ENCODE data around the gene TRAPPC2L.

TRAPPC2L gene

DNA sequence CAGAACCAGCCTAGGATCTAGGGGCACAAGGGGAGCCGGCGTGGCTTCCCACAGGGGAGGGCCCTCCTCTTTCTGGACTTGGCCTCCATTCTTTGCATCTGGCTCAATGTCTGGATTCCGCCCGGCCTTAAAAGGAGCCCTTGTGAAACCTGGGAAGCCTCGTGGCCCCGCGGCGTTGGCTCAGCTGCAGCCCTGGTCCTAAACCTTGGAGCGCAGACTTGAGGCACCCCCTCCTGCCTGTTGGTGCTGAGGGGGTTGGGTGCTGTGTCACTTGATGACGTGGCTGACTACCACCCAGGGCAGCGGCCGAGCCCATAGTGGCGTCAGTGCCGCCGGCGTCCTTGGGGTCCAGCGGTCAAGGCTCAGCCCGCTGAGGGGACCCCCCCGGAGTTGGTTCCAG is 4.4 kb downstream of the TRAPPC2L start:
- DNase-seq = no peak

DNA sequence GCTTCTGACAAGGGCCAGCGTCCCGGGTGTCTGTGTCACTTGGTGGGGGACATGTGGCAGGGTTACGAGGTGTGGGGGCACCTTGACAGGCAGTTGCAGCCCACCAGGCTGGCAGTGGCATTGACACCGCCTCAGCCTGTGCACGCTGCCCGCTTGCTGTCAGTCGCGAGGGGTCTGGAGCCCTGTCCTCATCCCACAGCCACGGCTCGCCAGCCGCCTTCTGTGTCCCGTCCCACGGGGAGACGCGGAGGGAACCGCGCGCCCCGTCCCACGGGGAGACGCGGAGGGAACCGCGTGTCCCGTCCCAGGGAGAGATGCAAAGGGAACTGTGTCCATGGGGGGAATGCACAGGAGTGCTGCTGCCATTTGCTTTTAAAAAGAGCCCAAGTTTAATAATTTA is 6.0 kb downstream of the TRAPPC2L start:
- no peak for DNase-seq

DNA sequence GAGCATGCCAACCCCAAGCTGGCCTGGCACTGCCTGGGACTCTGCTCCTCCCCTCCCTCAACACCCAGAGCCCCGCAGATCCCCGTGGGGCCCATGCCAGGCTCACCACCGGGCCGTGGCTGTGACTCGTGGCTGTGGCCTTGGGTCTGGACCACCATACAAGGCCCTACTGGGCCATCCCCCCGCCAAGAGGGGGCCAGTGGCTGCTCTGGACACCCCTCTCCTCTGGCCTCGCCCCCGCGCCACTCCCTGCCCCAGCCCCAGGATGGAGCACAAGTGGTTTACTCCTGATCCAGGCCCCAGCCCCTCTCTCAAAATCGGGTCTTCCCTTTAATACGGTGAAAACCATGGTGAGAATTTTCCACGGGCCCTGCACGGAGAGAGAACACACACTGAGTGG is 6.5 kb downstream of the TRAPPC2L start:
- no peak for DNase-seq

DNA sequence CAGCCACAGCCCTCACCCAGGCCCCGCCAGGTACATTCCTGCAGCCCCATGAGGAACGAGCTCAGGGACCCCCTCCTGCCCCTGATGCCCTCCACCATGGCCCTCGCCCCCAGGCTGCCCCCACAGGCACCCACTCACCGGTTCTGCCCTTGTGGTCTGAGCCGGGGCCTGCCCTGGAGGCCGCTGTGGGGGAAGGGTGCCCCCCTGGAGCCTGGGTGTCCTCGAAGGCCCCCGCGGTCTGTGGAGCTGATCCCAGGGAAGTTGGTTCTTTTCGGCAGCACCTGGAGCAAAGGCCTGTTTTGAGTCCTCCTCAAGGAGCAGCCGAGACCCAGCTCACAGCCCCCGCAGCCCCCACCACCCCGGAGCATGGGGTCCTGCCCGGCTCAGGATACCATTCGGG is 7.2 kb downstream of the TRAPPC2L start:
- no peak for DNase-seq

DNA sequence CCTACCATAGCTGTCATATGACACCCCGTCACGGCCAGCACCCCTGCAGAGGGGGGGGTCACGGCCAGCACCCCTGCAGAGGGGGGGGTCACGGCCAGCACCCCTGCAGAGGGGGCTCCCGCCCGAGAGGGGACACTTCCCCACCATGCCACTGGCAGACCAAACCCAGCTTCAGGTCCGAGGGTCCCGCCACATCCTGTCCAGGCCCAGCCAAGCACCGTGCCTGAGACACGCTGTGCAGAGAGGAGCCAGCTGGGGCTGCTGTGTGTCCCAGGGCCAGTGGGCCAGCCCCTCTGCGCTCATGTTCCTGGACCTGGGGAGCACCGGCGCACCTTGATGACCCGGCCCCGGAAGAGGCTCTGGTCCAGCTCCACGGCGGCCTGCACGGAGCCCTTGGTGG is 7.6 kb downstream of the TRAPPC2L start:
- no peak for DNase-seq

DNA sequence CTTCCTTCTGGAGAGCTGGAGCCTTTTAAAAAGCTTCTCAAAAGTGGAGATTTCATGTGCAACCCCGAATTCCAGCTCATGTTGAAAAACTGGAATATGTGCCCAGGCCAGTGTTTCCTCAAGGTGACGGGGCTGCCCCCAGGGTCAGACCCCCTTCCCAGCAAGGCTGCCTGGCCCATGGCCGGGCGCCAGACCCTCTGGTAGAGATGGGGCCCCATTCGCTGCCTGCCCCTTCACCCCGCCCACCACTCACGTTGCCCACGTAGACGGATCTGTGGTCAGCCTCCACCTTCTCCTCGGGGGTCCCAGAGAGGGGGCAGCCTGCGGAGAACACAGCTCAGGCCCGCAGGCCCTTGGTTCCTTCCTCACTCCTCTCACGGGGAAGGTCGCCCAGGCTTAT is 8.4 kb downstream of the TRAPPC2L start:
- no peak for DNase-seq

DNA sequence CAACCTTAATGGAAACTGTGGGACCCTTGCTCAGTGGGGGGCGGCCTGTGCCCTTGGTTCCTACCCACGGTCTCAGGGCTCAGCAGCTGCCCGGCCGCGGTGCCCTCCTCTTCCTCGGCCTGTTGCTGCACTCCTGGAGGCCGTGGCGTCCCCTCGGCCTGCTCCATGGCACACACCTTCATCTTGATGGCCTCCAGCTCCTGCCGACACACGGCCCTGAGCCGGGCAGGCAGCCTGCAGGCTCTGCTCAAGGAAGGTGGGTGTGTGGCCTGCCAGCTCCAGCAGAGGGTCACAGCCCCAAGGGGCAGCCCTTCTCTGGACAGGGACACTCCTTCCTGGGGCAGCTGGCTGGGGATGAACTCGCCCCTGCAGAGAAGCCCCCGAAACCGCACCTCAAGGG is 8.8 kb downstream of the TRAPPC2L start:
- no peak for DNase-seq

DNA sequence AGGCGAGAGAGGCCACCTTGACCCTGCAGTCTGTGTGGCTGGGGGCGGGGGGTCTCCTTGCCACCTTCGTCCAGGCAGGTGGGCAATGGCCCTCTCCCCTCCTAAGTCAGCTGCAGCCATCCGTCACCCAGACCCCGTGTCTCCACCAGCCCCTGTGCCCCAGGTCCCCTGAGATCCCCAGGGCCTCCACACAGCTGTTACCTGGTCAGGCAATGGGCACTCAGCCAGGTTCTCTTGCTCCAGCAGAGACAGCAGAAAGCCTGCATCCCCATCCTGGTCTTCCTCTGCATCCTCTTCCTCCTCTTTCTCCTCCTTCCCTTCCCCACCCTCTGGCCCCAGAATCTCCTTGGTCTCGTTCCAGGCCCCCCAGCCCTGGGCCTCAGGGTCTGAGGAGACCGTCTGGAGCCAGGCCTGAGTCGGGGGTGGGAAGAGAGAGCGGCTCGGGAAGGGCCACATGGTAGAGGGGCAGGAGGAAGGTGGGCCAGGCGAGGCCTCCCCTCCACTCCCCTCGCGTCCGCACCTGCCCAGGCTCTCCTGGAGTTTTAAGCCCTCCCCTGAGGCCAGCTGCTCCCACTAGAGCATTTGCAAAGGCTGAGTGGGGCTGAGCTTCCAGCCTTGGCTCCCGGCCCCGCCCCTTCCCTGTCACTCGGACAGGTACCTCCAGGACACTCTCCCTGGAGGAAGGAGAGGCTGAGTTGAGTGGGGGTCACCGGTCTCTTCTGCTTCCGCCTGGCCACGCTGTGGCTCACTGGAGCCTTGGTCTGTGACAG is 9.4 kb downstream of the TRAPPC2L start, which contains the start of gene PABPN1L:
Gene PABPN1L, minus strand, starts transcription at position 510 of the 770 bp plus-strand sequence. Its CDS starts 54 bp downstream, at position 456.
- no peak for DNase-seq

DNA sequence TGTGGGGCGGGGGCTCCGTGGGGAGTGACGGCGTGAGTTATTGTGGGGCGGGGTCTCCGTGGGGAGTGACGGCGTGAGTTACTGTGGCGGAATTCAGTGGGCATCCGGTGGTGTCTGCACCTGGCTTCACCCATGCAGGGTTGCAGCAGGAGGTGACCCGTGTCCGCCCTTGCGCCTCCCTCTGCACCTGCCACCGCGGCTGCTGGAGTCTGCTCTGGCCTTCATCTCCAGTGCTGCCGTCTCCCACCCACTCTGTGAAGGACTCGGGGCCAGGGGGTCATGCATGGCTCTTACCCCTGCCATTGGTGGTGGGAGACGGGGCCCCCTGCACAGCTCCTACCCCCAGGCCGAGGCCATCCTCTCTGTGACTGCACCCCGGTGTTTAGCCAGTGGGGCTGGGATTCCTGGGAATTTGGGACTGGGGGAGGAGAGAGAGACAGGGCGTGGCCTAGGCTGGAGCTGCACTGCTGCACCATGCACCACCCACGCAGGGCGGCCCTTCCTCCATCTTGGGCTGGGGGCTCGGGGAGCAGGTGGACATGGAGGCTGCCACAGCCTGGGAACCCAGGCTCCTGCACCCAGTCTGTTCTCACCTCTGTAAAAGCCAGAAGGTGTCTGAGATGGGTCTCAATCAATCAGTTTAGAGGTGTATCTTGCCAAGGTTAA is 10.8 kb downstream of the TRAPPC2L start:
- DNase-seq = no peak

DNA sequence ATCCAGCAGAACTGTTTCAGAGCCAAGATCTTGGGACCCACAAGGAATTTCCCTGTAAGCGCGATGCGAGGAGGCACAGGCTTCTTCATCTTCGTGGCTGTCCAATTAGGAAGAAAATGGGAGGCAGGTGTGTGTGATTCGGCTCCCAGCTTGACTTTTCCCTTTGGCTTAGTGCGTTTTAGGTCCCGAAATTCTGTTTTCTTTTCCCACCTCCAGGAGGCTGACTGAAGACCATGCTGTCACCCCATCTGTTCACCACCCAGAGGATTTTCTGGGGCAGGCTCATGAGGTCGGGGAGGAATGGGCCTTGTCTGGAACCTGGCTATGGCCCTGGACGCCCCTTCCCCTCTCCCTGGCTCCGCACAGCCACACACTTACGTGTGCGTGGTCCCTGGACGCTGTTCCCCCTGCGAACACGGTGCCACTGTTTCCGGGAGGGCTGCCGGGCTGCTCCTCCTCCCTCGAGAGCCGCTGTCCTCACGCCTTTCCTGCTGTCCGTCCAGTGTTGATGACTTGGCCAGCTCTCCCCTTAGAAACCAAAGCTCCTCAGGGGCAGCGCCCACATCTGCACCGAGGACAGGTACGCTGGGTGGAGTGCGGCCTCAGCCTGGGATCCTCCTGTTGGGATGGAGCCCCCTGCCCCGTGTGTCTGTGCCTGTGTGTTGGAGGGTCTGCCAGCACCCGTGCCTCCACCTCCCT is 12.2 kb downstream of the TRAPPC2L start:
- DNase-seq = no peak

DNA sequence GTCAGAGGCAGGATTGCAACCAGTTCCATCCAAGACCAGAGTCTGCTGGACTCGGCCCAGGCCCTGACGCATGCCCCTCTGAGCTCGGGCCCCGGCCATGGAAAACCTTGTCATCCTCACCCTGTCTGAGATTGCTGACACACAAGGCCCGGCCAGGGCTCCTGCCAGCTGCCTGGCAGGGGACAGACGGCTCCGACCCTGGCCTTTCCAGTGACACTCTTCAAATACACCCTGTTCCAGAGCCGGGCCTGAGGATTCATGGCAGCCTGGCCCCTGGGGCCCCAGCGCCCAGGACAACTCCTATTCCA is 12.7 kb downstream of the TRAPPC2L start:
- no peak for DNase-seq

DNA sequence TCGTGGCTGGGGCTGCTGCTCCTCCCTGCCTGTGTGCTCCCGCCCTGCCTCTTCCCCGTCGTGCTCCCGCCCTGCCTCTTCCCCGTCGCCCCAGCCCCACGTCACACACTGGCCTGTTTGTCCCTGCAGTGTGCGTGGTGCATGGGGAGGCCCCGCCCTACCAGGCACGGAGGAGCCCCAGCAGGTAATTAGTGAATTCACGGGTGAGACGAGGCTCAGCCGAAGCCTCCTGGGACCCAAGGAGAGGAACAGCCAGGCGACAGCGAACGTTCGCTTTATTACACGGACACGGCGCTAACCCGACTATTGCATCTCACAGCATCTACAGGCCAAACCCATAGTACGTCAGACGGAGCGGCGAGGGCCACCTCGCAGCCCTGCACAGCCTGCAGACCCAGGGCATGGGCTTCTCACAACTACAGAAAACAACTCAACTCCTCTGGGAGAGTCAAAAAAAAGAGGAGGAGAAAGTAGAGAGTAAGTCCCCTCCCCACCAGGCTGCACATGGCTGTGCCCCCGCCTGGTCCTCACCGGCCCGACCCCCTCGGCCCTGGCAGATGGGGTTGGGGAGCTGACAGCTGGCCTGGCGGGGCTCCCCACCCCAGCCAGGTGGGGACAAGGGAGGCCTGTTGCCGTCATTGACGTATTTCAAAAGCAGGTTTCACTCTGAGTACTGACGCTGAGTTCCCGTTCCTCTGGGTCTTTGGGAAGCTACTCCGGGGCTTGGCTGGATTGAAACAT is 13.9 kb downstream of the TRAPPC2L start:
- no peak for DNase-seq

DNA sequence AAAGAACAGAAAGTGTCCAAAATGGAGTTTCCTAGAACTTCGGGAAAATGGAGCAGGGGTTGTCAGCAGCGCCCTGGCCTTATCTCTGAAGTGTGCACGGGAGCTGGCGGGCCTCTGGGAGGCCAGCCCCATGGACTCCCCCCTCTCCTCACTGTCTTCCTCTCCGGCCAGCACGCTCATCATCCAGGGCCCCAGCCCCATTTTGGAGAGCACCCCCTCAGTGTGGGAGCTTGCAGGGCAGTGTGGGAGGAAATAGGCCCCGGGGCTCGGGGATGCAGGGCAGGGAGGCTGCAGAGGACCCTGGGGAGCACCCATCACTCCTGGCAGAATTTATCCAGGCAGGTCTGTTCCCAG is 14.4 kb downstream of the TRAPPC2L start:
- no peak for DNase-seq

DNA sequence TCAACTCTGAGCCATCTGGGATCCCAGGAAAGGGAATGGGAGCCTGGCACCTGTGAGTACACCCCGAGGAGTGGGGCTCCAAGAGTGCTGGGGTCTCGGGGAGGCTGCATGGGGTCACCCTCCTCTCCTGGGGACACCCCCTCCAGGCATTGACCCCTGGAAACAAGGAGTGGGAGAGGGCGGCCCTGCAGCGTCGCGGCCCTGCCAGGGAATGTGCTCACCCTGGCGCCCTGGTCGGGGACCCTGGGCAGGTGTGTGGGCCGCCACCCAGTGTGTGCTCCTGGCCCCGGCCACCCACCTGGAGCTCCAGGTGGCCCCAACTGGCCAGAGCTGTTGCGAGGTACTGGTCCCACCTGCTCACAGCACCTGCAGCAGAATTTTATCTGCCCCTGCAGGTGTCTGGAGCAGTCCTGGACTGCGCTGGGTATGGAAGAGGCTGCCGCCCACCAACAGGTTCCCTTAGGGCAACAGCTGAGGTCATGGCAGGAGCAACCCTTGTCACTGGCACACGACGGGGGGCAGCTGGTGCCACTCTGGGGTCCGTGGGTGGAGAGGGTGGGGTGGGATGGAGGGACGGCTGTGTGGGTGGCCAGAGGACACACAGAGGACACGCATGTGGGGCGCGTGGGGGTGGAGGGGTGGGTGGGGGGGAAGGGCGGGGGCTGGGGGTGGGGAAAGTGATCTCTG is 14.9 kb downstream of the TRAPPC2L start:
- no peak for DNase-seq

DNA sequence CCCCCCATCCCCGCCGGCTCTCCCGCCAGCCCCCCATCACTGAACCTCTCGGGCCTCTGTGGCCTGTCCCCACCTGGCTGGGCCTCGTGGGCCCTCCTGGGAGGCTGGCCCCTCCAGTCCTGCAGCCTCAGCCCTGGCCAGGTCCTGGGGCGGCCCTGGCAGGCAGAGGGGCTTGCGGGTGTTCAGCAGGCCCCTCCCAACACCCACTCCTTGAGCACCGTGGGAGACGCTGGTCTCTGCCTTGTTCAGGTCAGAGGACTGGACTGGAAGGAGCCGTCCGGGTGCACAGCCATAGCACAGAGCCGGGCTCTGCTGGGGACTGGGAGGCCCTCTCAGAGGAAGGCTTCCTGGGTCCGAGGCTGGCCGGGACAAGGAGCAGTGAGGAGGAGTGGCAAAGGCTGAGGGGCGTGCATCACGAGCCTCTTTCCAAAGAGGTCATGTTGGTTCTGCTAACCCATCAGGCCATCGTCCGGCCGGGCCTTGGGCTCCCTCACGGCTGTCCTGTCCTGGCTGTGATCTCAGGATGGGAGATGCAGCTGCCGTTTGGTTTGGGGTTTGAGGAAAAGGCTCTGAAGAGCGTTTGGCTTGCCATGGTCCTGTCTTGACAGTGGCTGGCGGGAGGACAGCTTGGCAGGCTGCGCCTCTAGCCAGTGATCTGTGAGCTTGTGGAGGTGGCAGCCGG is 15.9 kb downstream of the TRAPPC2L start:
- no peak for DNase-seq

DNA sequence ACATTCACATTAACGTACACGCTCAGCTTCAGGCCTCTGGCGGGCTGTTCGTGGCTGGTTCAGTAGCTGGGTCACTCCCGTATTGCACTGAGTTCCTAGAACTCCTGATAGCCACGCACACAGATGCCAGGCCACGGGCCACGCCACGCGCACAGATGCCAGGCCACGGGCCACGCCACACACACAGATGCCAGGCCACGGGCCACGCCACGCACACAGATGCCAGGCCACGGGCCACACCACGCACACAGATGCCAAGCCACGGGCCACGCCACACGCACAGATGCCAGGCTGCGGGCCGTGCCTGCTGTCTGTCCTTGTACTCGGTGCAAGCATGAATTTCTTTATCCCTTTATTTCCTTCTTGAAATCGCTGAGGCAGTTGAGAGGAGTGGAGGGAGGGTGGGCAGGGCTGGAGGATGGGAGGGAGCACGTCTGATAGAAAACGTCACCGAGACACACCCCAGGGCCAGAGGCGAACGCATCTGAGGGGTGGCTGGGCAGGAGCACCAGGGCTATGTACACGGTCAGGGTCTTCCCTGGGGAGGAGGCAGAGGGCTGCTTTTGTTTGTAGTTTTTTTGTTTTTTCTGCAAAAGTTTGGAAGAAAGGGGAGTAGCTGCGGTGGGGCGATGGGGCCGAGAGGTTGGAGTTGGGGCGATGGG is 18.1 kb downstream of the TRAPPC2L start:
- no peak for DNase-seq

DNA sequence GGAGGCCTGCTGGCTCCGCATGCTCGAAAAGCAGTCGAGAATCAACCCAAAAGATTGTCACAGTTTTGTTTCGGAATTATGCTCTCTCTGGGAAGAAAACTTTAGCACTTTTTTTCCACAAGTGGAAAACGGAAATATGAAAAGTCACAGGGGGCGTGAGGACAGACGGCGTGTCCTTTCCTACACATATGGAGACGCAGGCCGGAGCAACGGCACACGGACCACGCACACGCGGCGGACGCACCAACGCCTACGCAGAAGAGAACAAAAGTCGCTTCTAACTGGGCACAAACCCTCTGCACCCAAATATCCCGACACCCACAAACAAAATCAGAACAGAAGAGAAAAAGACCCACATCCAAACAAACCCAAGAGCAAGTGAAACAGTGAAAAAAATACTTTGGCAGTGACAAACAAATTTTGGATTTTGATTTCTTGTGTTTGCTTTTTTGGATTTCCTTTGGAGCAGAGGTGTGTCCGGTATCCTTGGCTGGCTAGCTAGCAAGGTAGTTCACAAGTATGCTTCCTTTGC is 18.8 kb downstream of the TRAPPC2L start:
- DNase-seq = no peak

DNA sequence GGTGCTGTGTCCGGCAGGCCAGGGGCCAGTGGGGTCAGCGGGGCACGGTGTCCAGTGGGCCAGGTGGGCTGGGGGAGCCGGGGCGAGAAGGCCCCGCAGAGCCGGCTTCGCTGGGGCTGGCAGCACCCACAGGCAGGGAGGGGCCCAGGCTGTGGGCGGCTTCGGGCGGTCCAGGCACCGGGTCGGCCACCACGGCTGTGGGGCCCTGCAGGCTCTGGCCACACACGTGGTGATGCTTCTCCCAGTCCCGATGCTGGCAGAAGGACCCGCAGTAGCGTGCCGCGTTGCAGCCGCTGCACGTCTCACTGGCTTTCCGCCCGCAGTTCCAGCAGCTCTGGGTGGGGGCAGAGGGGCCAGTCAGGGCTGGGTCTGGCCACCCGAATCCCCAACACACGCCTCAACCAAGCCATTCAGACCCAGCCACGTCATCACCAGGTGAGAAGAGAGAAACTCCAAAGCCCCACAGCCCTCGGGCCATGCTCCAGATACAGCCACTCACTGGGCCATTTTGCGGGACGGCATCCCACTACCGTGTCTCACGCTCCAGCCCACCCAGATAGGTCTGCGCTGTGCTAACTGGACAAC is 20.1 kb downstream of the TRAPPC2L start:
- no peak for DNase-seq

DNA sequence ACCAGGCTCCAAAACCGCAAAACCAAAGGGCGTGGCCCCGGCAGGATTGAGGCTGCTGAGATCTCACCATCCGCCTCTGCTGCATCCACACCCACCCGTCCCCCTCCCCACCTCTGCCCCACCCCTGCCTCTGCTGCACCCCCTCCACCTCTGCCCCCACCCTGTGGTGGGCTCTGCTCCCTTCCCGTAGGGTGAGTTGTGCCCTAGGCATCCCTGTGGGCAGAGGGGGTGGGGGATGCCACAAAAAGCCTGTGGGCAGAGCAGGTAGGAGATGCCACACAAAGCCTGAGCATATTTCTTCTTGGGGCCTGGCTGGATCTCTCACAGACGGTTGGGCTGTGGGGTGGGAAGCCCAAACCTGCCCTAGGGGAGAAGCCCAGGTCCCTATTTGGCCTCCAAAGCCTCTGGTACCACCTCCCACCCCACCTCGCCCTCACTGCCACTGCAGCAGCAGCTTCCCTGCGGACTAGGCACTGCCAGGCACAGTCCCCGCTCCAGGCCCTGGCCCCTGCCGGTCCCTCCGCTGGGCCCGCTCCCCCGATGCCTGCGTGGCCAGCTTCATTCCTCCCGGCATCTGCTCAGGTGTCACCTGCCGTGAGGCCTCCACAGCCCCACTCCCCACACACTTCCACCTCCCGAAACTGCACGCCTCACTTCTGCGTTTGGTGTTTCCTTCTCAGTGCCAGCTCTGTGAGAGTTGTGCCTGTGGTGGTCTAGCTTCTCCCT is 20.8 kb downstream of the TRAPPC2L start:
- no peak for DNase-seq

DNA sequence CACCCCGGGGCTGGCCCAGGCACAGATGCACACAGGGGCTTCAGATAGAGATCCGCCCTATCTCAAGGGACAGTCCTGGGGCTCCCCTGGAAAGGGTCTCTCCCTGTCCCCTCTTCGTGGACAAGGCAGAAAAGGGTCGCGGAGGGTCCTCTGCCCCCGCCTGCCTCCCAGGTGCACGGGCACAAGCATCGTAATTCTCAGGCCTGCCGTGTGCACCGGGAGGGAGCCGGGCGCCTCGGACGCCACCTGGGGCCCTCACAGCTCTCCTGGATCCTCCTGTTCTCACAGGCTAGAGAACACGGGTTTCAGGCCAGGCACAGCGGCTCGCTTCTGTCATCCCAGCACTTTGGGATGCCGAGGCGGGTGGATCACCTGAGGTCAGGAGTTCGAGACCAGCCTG is 21.4 kb downstream of the TRAPPC2L start:
- DNase-seq = no peak

Measured in fibroblast of skin of back (primary cell).